IPS-18c (cell line): Measurements from ENCODE around the gene MTERF2.
"Not testable (repeated sequence)": the region's sequence is repeated elsewhere in the genome, so short reads cannot be mapped to it uniquely, and the experiment has no call there.

Experiments used
- H3K4me3 ChIP-seq: 2 replicates; pipeline ENCODE4 v1.7.0; 2013; ENCODE audit warnings: low read depth, mild to moderate bottlenecking, low read length, moderate library complexity; ENCODE audit not compliant: insufficient read depth
- H3K9me3 ChIP-seq: one replicate; pipeline ENCODE4 v1.6.1; 2013; ENCODE audit warnings: mild to moderate bottlenecking, low read length, moderate library complexity; ENCODE audit not compliant: control insufficient read depth, insufficient read depth

Gene MTERF2

GRCh38 chr12:106999446-106999845, 12.5 kb upstream of the MTERF2 start:
- H3K4me3 ChIP-seq: no peak overlapping the region

GRCh38 chr12:106997916-106998315, 11.0 kb upstream of the MTERF2 start:
- Histone ChIP-seq H3K9me3 (no peaks in the 10 kb centered on the region), H3K4me3 (no peak overlapping the region)

More at GRCh38 chr12:106999446-106999845, 12.5 kb upstream of the MTERF2 start:
- H3K9me3 ChIP-seq: no peaks in the 10 kb centered on the region

GRCh38 chr12:106996102-106996501, 9.2 kb upstream of the MTERF2 start:
- not testable (repeated sequence) for H3K4me3 ChIP-seq, H3K9me3 ChIP-seq

GRCh38 chr12:106994579-106995220, 7.8 kb upstream of the MTERF2 start:
- H3K9me3 ChIP-seq: no peaks in the 10 kb centered on the region
- no peak overlapping the region for H3K4me3 ChIP-seq

GRCh38 chr12:106987846-106988245, 900 bp upstream of the MTERF2 start:
- Histone ChIP-seq H3K9me3 (peaks cover 4% of the 10 kb centered on the region), H3K4me3 (no peak overlapping the region)

GRCh38 chr12:106986135-106986534, 811 bp downstream of the MTERF2 start:
- H3K9me3 ChIP-seq: peaks cover 4% of the 10 kb centered on the region

GRCh38 chr12:106985479-106985878, 1.5 kb downstream of the MTERF2 start:
- Histone ChIP-seq H3K9me3 (peaks cover 4% of the 10 kb centered on the region), H3K4me3 (no peak overlapping the region)

More at GRCh38 chr12:106986135-106986534, 811 bp downstream of the MTERF2 start:
- H3K4me3 ChIP-seq: peak overlapping the region; percentile 82

GRCh38 chr12:106984588-106985137, 2.3 kb downstream of the MTERF2 start:
- Histone ChIP-seq H3K4me3 (no peak overlapping the region), H3K9me3 (peaks cover 4% of the 10 kb centered on the region)

- Histone ChIP-seq H3K9me3 (peaks cover 4% of the 10 kb centered on the region), H3K4me3 (no peak overlapping the region)
Observed at GRCh38 chr12:106982229-106982628, 4.7 kb downstream of the MTERF2 start.

- no peak overlapping the region for H3K4me3 ChIP-seq
- H3K9me3 ChIP-seq: peaks cover 4% of the 10 kb centered on the region
Observed at GRCh38 chr12:106981788-106982187, 5.2 kb downstream of the MTERF2 start.

GRCh38 chr12:106980944-106981343, 6.0 kb downstream of the MTERF2 start:
- H3K4me3 ChIP-seq: no peak overlapping the region
- no peaks in the 10 kb centered on the region for H3K9me3 ChIP-seq

- Histone ChIP-seq H3K4me3 (no peak overlapping the region), H3K9me3 (no peaks in the 10 kb centered on the region)
Observed at GRCh38 chr12:106978035-106978800, 8.7 kb downstream of the MTERF2 start.

- Histone ChIP-seq H3K4me3 (no peak overlapping the region), H3K9me3 (no peaks in the 10 kb centered on the region)
Observed at GRCh38 chr12:106976668-106977067, 10.3 kb downstream of the MTERF2 start.

GRCh38 chr12:106975993-106976658, 10.8 kb downstream of the MTERF2 start:
- Histone ChIP-seq H3K9me3 (no peaks in the 10 kb centered on the region), H3K4me3 (no peak overlapping the region)

GRCh38 chr12:106975098-106975497, 11.8 kb downstream of the MTERF2 start:
- Histone ChIP-seq H3K4me3 (no peak overlapping the region), H3K9me3 (no peaks in the 10 kb centered on the region)

- Histone ChIP-seq H3K4me3 (no peak overlapping the region), H3K9me3 (no peaks in the 10 kb centered on the region)
Observed at GRCh38 chr12:106974511-106974910, 12.4 kb downstream of the MTERF2 start.

GRCh38 chr12:106973545-106973944, 13.4 kb downstream of the MTERF2 start:
- Histone ChIP-seq H3K9me3 (no peaks in the 10 kb centered on the region), H3K4me3 (no peak overlapping the region)

- Histone ChIP-seq H3K4me3 (no peak overlapping the region), H3K9me3 (no peaks in the 10 kb centered on the region)
Observed at GRCh38 chr12:106971065-106971464, 15.9 kb downstream of the MTERF2 start.
